DMS79 (cell line): ENCODE data around the gene MED10.

Source experiments
- DNase-seq: peaks from one replicate; lab custom pipeline; 2025; lab: John Stamatoyannopoulos, UW

MED10 gene

GRCh38 chr5:6348476-6349000 lies 29.8 kb downstream of the MED10 start:
- DNase-seq: no peak

- DNase-seq: no peak
These were observed 30.7 kb downstream of the MED10 start for GRCh38 chr5:6347673-6348072.

GRCh38 chr5:6347165-6347564 lies 31.2 kb downstream of the MED10 start:
- DNase-seq: no peak

GRCh38 chr5:6344593-6344989 lies 33.8 kb downstream of the MED10 start:
- no peak for DNase-seq

- DNase-seq: no peak
These were observed 34.3 kb downstream of the MED10 start for GRCh38 chr5:6343951-6344592.

- DNase-seq: peak; percentile 91
These were observed 35.5 kb downstream of the MED10 start for GRCh38 chr5:6342689-6343315.

GRCh38 chr5:6340100-6340499 lies 38.2 kb downstream of the MED10 start:
- no peak for DNase-seq

- DNase-seq: no peak
These were observed 39.5 kb downstream of the MED10 start for GRCh38 chr5:6338871-6339270.

GRCh38 chr5:6338135-6338534 lies 40.2 kb downstream of the MED10 start:
- no peak for DNase-seq

- no peak for DNase-seq
These were observed 45.0 kb downstream of the MED10 start for GRCh38 chr5:6333182-6333905.

- DNase-seq: no peak
These were observed 50.2 kb downstream of the MED10 start for GRCh38 chr5:6328173-6328572.

GRCh38 chr5:6326776-6327175 lies 51.6 kb downstream of the MED10 start:
- no peak for DNase-seq

- no peak for DNase-seq
These were observed 56.1 kb downstream of the MED10 start for GRCh38 chr5:6322163-6322713.
